ENCODE measurements around the gene PFN3.

PFN3 gene

GRCh38 chr5:177359451-177359851 lies 41.0 kb downstream of the PFN3 start:
- FAIRE-seq = no peak

- no peak for FAIRE-seq
Measured at GRCh38 chr5:177358370-177358819, 42.1 kb downstream of the PFN3 start.

- no peak for FAIRE-seq
Measured at GRCh38 chr5:177357459-177358351, 42.8 kb downstream of the PFN3 start, which contains the start of gene RGS14. TSS of gene RGS14 (plus strand) at chr5:177357924. CDS start at chr5:177358025, 101 bp downstream.

- FAIRE-seq = no peak
Measured at GRCh38 chr5:177357146-177357458, 43.4 kb downstream of the PFN3 start.

GRCh38 chr5:177356746-177357145 lies 43.7 kb downstream of the PFN3 start:
- FAIRE-seq = no peak

GRCh38 chr5:177355868-177356168 lies 44.6 kb downstream of the PFN3 start:
- no peak for FAIRE-seq

GRCh38 chr5:177355162-177355867 lies 45.1 kb downstream of the PFN3 start:
- no peak for FAIRE-seq

- FAIRE-seq = no peak
Measured at GRCh38 chr5:177354711-177355110, 45.8 kb downstream of the PFN3 start.

- no peak for FAIRE-seq
Measured at GRCh38 chr5:177354256-177354655, 46.2 kb downstream of the PFN3 start.

- no peak for FAIRE-seq
Measured at GRCh38 chr5:177353093-177353492, 47.4 kb downstream of the PFN3 start.

- FAIRE-seq = no peak
Measured at GRCh38 chr5:177351392-177352329, 48.8 kb downstream of the PFN3 start, which contains the start of gene LMAN2. TSS of gene LMAN2 (minus strand) at chr5:177351668. CDS start at chr5:177351647, 21 bp downstream.

- FAIRE-seq = no peak
Measured at GRCh38 chr5:177350776-177351391, 49.6 kb downstream of the PFN3 start.

All from islet of Langerhans (tissue), 1 donor.